ENCODE measurements around the gene WDR3.

- TF ChIP-seq JUNB (IDR thresholded peaks at IDR 0.05) (no peak), SP1 (IDR thresholded peaks at IDR 0.05; ENCODE audit: low read depth, low read length) (no peak), NBN (IDR thresholded peaks at IDR 0.05) (no peak)
Observed at GRCh38 chr1:118013336-118013735, 83.8 kb downstream of the WDR3 start.
